Natural killer cell (primary cell): ENCODE results near the gene MAPKAP1. TPM values are rescaled to one million over a fixed set of nuclear protein-coding genes. Genes with fewer than 3 reads are reported as not detected.

ENCODE experiments used
- ATAC-seq, 3 donors: fragments of 150-1000 bp in 2 of 3; fragments of 200-7000 bp in 1 of 3; cut with Tn5 transposase; 1 replicate in 1 of 3; 2 replicates in 2 of 3; pipeline ENCODE4 v1.10.0; 2021; ENCODE audit warnings: mild to moderate bottlenecking in 2 of 3, moderate library complexity in 2 of 3
- DNase-seq, 2 donors: peaks; one replicate each; pipeline versions ENCODE4 v3.0.0 to v3.0.0-alpha.2; 2013 to 2021; ENCODE audit warnings: mixed read lengths in 1 of 2
- H3K27ac ChIP-seq: one replicate; pipeline ENCODE4 v1.5.1; 2013; ENCODE audit warnings: mild to moderate bottlenecking, low read length
- H3K27me3 ChIP-seq: one replicate; pipeline ENCODE4 v1.6.1; 2013; ENCODE audit warnings: low read length; ENCODE audit not compliant: control insufficient read depth, insufficient read depth
- H3K36me3 ChIP-seq: one replicate; pipeline ENCODE4 v1.6.1; 2013; ENCODE audit warnings: low read length; ENCODE audit not compliant: control insufficient read depth, insufficient read depth
- H3K4me1 ChIP-seq: one replicate; pipeline ENCODE4 v1.6.1; 2013; ENCODE audit warnings: low read length; ENCODE audit not compliant: control insufficient read depth, insufficient read depth
- H3K4me3 ChIP-seq: one replicate; pipeline ENCODE4 v1.5.1; 2013; ENCODE audit warnings: low read length
- H3K9me3 ChIP-seq: one replicate; pipeline ENCODE4 v1.6.1; 2013; ENCODE audit warnings: low read length; ENCODE audit not compliant: control insufficient read depth, insufficient read depth
- H3K27ac Mint-ChIP-seq, 2 donors: one replicate each; pipeline ENCODE4 v1.8.0; 2022; ENCODE audit warnings: mild to moderate bottlenecking in 2 of 2, mixed read lengths in 2 of 2, moderate library complexity in 1 of 2
- H3K27me3 Mint-ChIP-seq, 2 donors: one replicate each; pipeline ENCODE4 v1.8.0; 2022; ENCODE audit warnings: low read depth in 2 of 2, mixed read lengths in 2 of 2
- H3K36me3 Mint-ChIP-seq: one replicate; pipeline ENCODE4 v1.8.0; 2022; ENCODE audit warnings: mixed read lengths
- H3K4me1 Mint-ChIP-seq, 2 donors: one replicate each; pipeline ENCODE4 v1.8.0; 2022; ENCODE audit warnings: mixed read lengths in 2 of 2
- H3K4me3 Mint-ChIP-seq: one replicate; pipeline ENCODE4 v1.8.0; 2022; ENCODE audit warnings: mild to moderate bottlenecking, moderate library complexity, mixed read lengths
- H3K9me3 Mint-ChIP-seq, 2 donors: one replicate each; pipeline ENCODE4 v1.8.0; 2022; ENCODE audit warnings: mixed read lengths in 2 of 2
- WGBS: methylation state at CpG from one replicate; pipeline ENCODE4 v1.1.7; 2013; ENCODE audit warnings: missing lambda C conversion rate; ENCODE audit not compliant: insufficient coverage; 5-methylcytosine and 5-hydroxymethylcytosine counted together
- intact Hi-C: fragments of 100-400 bp; cut with micrococcal nuclease; formaldehyde crosslinking; loops from one replicate; pipeline ENCODE4 v1.14.2; 2022
- total RNA-seq, 4 donors: library from RNA; stranded (reverse); fragments of 120-200 nt in 1 of 4; gene quantifications; one replicate each; pipeline versions ENCODE4 v1.2.3 to v1.2.4, GENCODE V29; 2013 to 2022
- TF ChIP-seq, protein P1 (sequence below): fragments of 200-600 bp; IDR thresholded peaks from one replicate; pipeline ENCODE4 v1.8.0; 2022; ENCODE audit warnings: antibody characterized with exemption

Gene MAPKAP1
- total RNA-seq, 3 donors from 2014 or later (not counting 1 experiment from before 2014, with no cell fraction given) = 51.1 to 73.0 (median 58.8) TPM

DNA sequence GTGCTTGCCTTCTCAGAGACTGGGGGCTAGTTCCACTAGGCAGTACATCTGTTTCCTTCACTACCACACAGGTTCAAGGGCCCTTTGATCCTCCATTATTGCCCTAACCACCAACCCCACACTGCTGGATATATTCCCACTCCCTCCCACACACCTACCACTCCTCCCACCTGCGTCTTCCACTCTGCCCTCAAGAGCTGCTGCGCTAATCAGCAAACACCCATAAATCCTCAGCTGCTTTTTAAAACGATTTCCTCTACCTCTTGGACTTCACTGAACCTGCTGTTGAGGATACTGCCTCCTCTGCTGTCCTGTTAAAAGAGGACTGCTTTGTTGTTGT, 120.9 kb downstream of the MAPKAP1 start:
- H3K27ac Mint-ChIP-seq = peak overlapping the region in 1 of 2 donors; percentile 12
- Histone ChIP-seq H3K27ac (no peak overlapping the region), H3K4me1 (no peaks in the 10 kb centered on the region), H3K27me3 (no peaks in the 10 kb centered on the region), H3K36me3 (peaks cover 8% of the 10 kb centered on the region), H3K9me3 (no peaks in the 10 kb centered on the region), H3K4me3 (no peak overlapping the region)
- intact Hi-C loops = no loop called here
- no peaks in the 10 kb centered on the region for H3K36me3 Mint-ChIP-seq
- H3K27me3 Mint-ChIP-seq = no peaks in the 10 kb centered on the region
- TF ChIP-seq, protein P1, sequence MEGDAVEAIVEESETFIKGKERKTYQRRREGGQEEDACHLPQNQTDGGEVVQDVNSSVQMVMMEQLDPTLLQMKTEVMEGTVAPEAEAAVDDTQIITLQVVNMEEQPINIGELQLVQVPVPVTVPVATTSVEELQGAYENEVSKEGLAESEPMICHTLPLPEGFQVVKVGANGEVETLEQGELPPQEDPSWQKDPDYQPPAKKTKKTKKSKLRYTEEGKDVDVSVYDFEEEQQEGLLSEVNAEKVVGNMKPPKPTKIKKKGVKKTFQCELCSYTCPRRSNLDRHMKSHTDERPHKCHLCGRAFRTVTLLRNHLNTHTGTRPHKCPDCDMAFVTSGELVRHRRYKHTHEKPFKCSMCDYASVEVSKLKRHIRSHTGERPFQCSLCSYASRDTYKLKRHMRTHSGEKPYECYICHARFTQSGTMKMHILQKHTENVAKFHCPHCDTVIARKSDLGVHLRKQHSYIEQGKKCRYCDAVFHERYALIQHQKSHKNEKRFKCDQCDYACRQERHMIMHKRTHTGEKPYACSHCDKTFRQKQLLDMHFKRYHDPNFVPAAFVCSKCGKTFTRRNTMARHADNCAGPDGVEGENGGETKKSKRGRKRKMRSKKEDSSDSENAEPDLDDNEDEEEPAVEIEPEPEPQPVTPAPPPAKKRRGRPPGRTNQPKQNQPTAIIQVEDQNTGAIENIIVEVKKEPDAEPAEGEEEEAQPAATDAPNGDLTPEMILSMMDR = no peak
- H3K9me3 Mint-ChIP-seq = no peaks in the 10 kb centered on the region
- no peak overlapping the region for H3K4me3 Mint-ChIP-seq
- no peak for ATAC-seq
- H3K4me1 Mint-ChIP-seq = peaks cover 28 to 42% of the 10 kb centered on the region in 2 donors
- DNase-seq = no peak
- 50% methylated on average over 3 of the region's 3 CpGs for WGBS

- no peaks in the 10 kb centered on the region for H3K27me3 ChIP-seq
- H3K27ac ChIP-seq = no peak overlapping the region
- Mint-ChIP-seq H3K27me3 (no peaks in the 10 kb centered on the region), H3K4me1 (peaks cover 28 to 40% of the 10 kb centered on the region in 2 donors), H3K36me3 (no peaks in the 10 kb centered on the region), H3K9me3 (no peaks in the 10 kb centered on the region), H3K27ac (no peak overlapping the region), H3K4me3 (no peak overlapping the region)
- TF ChIP-seq, protein P1 = no peak
- DNase-seq = no peak
- H3K4me3 ChIP-seq = no peak overlapping the region
- 91% methylated on average over 11 of the region's 11 CpGs for WGBS
- no peaks in the 10 kb centered on the region for H3K9me3 ChIP-seq
- ATAC-seq = no peak
- no peaks in the 10 kb centered on the region for H3K4me1 ChIP-seq
- intact Hi-C loops = no loop called here
- peaks cover 8% of the 10 kb centered on the region for H3K36me3 ChIP-seq
These were observed 121.4 kb downstream of the MAPKAP1 start for GRCh38 chr9:125585503-125586171.

DNA sequence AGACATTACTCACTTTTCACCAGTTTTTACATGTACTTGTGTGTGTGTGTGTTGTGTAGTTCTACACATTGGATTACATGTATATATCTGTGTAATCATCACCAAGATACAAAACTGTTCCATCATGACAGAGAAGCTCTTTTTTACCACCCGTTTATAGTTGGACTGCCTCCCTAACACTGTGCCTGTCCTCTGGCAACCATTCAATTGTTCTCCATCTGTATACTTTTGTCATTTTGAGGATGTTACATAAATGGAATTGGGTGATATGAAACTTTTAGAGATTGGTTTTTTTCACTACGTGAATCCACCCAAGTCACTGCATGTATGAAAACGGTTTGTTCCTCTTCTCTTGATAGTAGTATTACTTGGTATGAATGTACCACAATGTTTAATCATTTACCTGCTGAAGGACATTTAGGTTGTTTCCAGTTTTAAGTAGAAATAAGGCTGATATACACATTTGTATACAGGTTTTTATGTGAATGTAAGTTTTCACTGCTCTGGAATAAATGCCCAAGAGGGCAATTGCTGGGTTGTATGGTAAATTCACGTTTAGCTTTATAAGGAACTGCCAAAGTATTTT, 126.2 kb downstream of the MAPKAP1 start:
- H3K4me1 ChIP-seq = no peaks in the 10 kb centered on the region
- ATAC-seq = no peak
- TF ChIP-seq, protein P1 = no peak
- H3K36me3 ChIP-seq = peaks cover 8% of the 10 kb centered on the region
- H3K27ac ChIP-seq = no peak overlapping the region
- intact Hi-C loops = no loop called here
- H3K36me3 Mint-ChIP-seq = no peaks in the 10 kb centered on the region
- H3K4me1 Mint-ChIP-seq = peaks cover 3 to 8% of the 10 kb centered on the region in 2 donors
- H3K27ac Mint-ChIP-seq = no peak overlapping the region
- H3K4me3 ChIP-seq = no peak overlapping the region
- H3K27me3 Mint-ChIP-seq = no peaks in the 10 kb centered on the region
- no peaks in the 10 kb centered on the region for H3K9me3 ChIP-seq
- WGBS = 100% methylated on average over 3 of the region's 4 CpGs
- no peak overlapping the region for H3K4me3 Mint-ChIP-seq
- H3K27me3 ChIP-seq = no peaks in the 10 kb centered on the region
- no peak for DNase-seq
- no peaks in the 10 kb centered on the region for H3K9me3 Mint-ChIP-seq
